H1 (cell line): ENCODE results near the gene KATNAL1. TPM values are rescaled to one million over a fixed set of nuclear protein-coding genes. Genes with fewer than 3 reads are reported as not detected.

Experiments
- CTCF ChIA-PET: fragments of 300-600 bp; sonication (Branson Sonifier 250); formaldehyde crosslinking; loops from one replicate; lab custom pipeline; 2021; ENCODE audit not compliant: partially characterized antibody; lab: Charles Lee
- POLR2A ChIA-PET: fragments of 300-600 bp; sonication (Branson Sonifier 250); formaldehyde crosslinking; loops from one replicate; lab custom pipeline; 2021; ENCODE audit warnings: inconsistent platforms; ENCODE audit not compliant: partially characterized antibody; lab: Charles Lee
- DNase-seq, 2 experiments: peaks; one replicate each; pipeline versions ENCODE4 v3.0.0 to v3.0.0-alpha.2; 2010 to 2022; ENCODE audit warnings: low spot score in 2 of 2, low read depth in 1 of 2, mixed read lengths in 1 of 2
- FAIRE-seq: peaks from 2 replicates; lab custom pipeline; 2011; peaks lifted over from hg19 to GRCh38; lab: Jason Lieb, UNC
- H2AFZ ChIP-seq: 2 replicates; pipeline ENCODE4 v1.8.1; 2012; ENCODE audit warnings: low read length, inconsistent platforms
- H2AK5ac ChIP-seq: 2 replicates; pipeline ENCODE4 v1.6.1; 2013; ENCODE audit warnings: low read depth, low read length
- H2BK120ac ChIP-seq: replicated peaks from 2 replicates; pipeline ENCODE3; 2013; ENCODE audit warnings: low read depth, low read length, inconsistent platforms
- H2BK12ac ChIP-seq: 2 replicates; pipeline ENCODE4 v1.6.1; 2013; ENCODE audit warnings: low read depth, low read length
- H2BK15ac ChIP-seq: 2 replicates; pipeline ENCODE4 v1.6.1; 2013; ENCODE audit warnings: low read length
- H2BK20ac ChIP-seq: 2 replicates; pipeline ENCODE4 v1.6.1; 2013; ENCODE audit warnings: low read length
- H2BK5ac ChIP-seq: 2 replicates; pipeline ENCODE4 v1.6.1; 2013; ENCODE audit warnings: low read depth, low read length
- H3K14ac ChIP-seq: 2 replicates; pipeline ENCODE4 v1.6.1; 2013; ENCODE audit warnings: inconsistent platforms; ENCODE audit not compliant: insufficient read length
- H3K18ac ChIP-seq: 2 replicates; pipeline ENCODE4 v1.6.1; 2013; ENCODE audit warnings: low read length; ENCODE audit errors: extremely low read depth
- H3K23ac ChIP-seq: 2 replicates; pipeline ENCODE4 v1.6.1; 2013; ENCODE audit warnings: inconsistent platforms; ENCODE audit not compliant: insufficient read length
- H3K23me2 ChIP-seq: 2 replicates; pipeline ENCODE4 v1.6.1; 2013; ENCODE audit warnings: low read depth, low read length
- H3K27ac ChIP-seq: 2 replicates; pipeline ENCODE4 v1.6.1; 2011; ENCODE audit warnings: low read depth, low read length, inconsistent platforms
- H3K27me3 ChIP-seq, 4 experiments: replicated peaks in 1 of 4; 1 replicate in 1 of 4; 2 replicates in 3 of 4; pipeline versions ENCODE4 v1.6.1 to v1.8.1; 2011 to 2013; ENCODE audit warnings: low read length in 3 of 4, mild to moderate bottlenecking in 3 of 4, inconsistent platforms in 2 of 4, mixed read lengths in 2 of 4, moderate library complexity in 1 of 4; ENCODE audit not compliant: control insufficient read depth in 3 of 4, insufficient read depth in 3 of 4; ENCODE audit errors: extremely low read depth in 1 of 4
- H3K36me3 ChIP-seq, 4 experiments: 2 replicates each; pipeline versions ENCODE4 v1.6.1 to v1.8.1; 2011 to 2013; ENCODE audit warnings: mild to moderate bottlenecking in 4 of 4, low read length in 3 of 4, moderate library complexity in 2 of 4, control low read depth in 1 of 4, inconsistent platforms in 1 of 4; ENCODE audit not compliant: insufficient read depth in 4 of 4, control insufficient read depth in 2 of 4
- H3K4ac ChIP-seq: replicated peaks from 2 replicates; pipeline ENCODE3; 2013; ENCODE audit warnings: low read length, low read depth, mixed read lengths, inconsistent platforms; ENCODE audit not compliant: insufficient read length
- H3K4me1 ChIP-seq, 4 experiments: replicated peaks in 1 of 4; 1 replicate in 1 of 4; 2 replicates in 3 of 4; pipeline versions ENCODE4 v1.6.1 to v1.8.1; 2011 to 2013; ENCODE audit warnings: low read length in 3 of 4, inconsistent platforms in 2 of 4, mixed read lengths in 1 of 4; ENCODE audit not compliant: insufficient read depth in 4 of 4, control insufficient read depth in 3 of 4
- H3K4me2 ChIP-seq, 2 experiments: 2 replicates each; pipeline versions ENCODE4 v1.6.1 to v1.8.1; 2011 to 2013; ENCODE audit warnings: low read depth in 2 of 2, low read length in 2 of 2, control low read depth in 1 of 2, inconsistent platforms in 1 of 2, mild to moderate bottlenecking in 1 of 2; ENCODE audit not compliant: insufficient read depth in 1 of 2
- H3K4me3 ChIP-seq, 4 experiments: fragments of 200-600, 300-600 bp in 1 of 4; sonication (generic), shearing (Covaris generic), sonication (Bioruptor Twin) in 1 of 4; 2 replicates each; pipeline versions ENCODE4 v1.5.1 to v1.8.1; 2011 to 2016; ENCODE audit warnings: low read length in 4 of 4, low read depth in 3 of 4, control low read depth in 2 of 4, inconsistent platforms in 2 of 4, mild to moderate bottlenecking in 2 of 4, mixed read lengths in 1 of 4, moderate library complexity in 1 of 4; ENCODE audit not compliant: insufficient read depth in 2 of 4; ENCODE audit errors: extremely low read depth in 1 of 4
- H3K56ac ChIP-seq: replicated peaks from 2 replicates; pipeline ENCODE3; 2013; ENCODE audit warnings: low read depth, mild to moderate bottlenecking, mixed read lengths, low read length, inconsistent platforms; ENCODE audit not compliant: insufficient read length
- H3K79me1 ChIP-seq: 2 replicates; pipeline ENCODE4 v1.6.1; 2013; ENCODE audit warnings: low read depth, low read length, control low read depth
- H3K79me2 ChIP-seq, 2 experiments: 2 replicates each; pipeline versions ENCODE4 v1.6.1 to v1.8.1; 2012 to 2013; ENCODE audit warnings: low read length in 2 of 2, mild to moderate bottlenecking in 2 of 2, inconsistent platforms in 1 of 2; ENCODE audit not compliant: insufficient read depth in 2 of 2, control insufficient read depth in 1 of 2
- H3K9ac ChIP-seq, 4 experiments: replicated peaks in 1 of 4; 1 replicate in 1 of 4; 2 replicates in 3 of 4; pipeline versions ENCODE4 v1.6.1 to v1.8.1; 2011 to 2013; ENCODE audit warnings: low read depth in 3 of 4, low read length in 3 of 4, control low read depth in 2 of 4, mild to moderate bottlenecking in 2 of 4, moderate library complexity in 2 of 4, inconsistent platforms in 1 of 4; ENCODE audit errors: extremely low read depth in 1 of 4
- H3K9me3 ChIP-seq, 2 experiments: 2 replicates each; pipeline versions ENCODE4 v1.6.1 to v1.8.1; 2012 to 2013; ENCODE audit warnings: mild to moderate bottlenecking in 2 of 2, moderate library complexity in 2 of 2, control low read depth in 1 of 2, inconsistent platforms in 1 of 2, low read depth in 1 of 2, low read length in 1 of 2, mixed read lengths in 1 of 2; ENCODE audit not compliant: insufficient read depth in 2 of 2
- H4K20me1 ChIP-seq, 2 experiments: replicated peaks in 1 of 2; 2 replicates each; pipeline versions ENCODE3 to v1.8.1; 2011 to 2013; ENCODE audit warnings: inconsistent platforms in 2 of 2, low read length in 2 of 2, mild to moderate bottlenecking in 1 of 2; ENCODE audit not compliant: insufficient read depth in 2 of 2, control insufficient read depth in 1 of 2
- H4K5ac ChIP-seq: 2 replicates; pipeline ENCODE4 v1.6.1; 2013; ENCODE audit warnings: low read length, low read depth, mixed read lengths, inconsistent platforms; ENCODE audit not compliant: insufficient read length
- H4K8ac ChIP-seq: 2 replicates; pipeline ENCODE4 v1.8.0; 2013; ENCODE audit warnings: mild to moderate bottlenecking, moderate library complexity, low read length, inconsistent platforms; ENCODE audit not compliant: insufficient read depth; ENCODE audit errors: extremely low read depth
- H4K91ac ChIP-seq: replicated peaks from 2 replicates; pipeline ENCODE3; 2013; ENCODE audit warnings: low read length, mixed read lengths, inconsistent platforms; ENCODE audit not compliant: insufficient read length
- CBX5 ChIP-seq: fragments of 300-800, 300-1000 bp; sonication (generic); IDR thresholded peaks from 2 replicates; pipeline ENCODE4 v1.7.1; 2016; ENCODE audit warnings: antibody characterized with exemption, low read length, low read depth
- CTBP2 ChIP-seq: IDR thresholded peaks from 2 replicates; pipeline ENCODE4 v1.7.0; 2011; ENCODE audit warnings: borderline replicate concordance, mild to moderate bottlenecking, moderate library complexity, mixed read lengths, low read length; ENCODE audit not compliant: insufficient read depth, insufficient read length
- EGR1 ChIP-seq: IDR thresholded peaks from 2 replicates; pipeline ENCODE4 v1.6.1; 2011; ENCODE audit warnings: low read depth, low read length, borderline replicate concordance
- GABPA ChIP-seq: IDR thresholded peaks from 2 replicates; pipeline ENCODE4 v1.6.1; 2011; ENCODE audit warnings: mild to moderate bottlenecking, low read length, moderate library complexity, borderline replicate concordance; ENCODE audit not compliant: insufficient read depth
- KDM5A ChIP-seq: fragments of 200-600 bp; IDR thresholded peaks from 2 replicates; pipeline ENCODE4 v1.7.1; 2012; ENCODE audit warnings: mild to moderate bottlenecking, low read length, inconsistent platforms, mixed read lengths
- RXRA ChIP-seq: IDR thresholded peaks from 2 replicates; pipeline ENCODE4 v1.6.1; 2011; ENCODE audit warnings: low read depth, mild to moderate bottlenecking, low read length, moderate library complexity; ENCODE audit not compliant: insufficient read depth
- SRF ChIP-seq: IDR thresholded peaks from 2 replicates; pipeline ENCODE4 v1.6.1; 2011; ENCODE audit warnings: mild to moderate bottlenecking, low read depth, low read length, moderate library complexity
- SUZ12 ChIP-seq: fragments of 200-600 bp; sonication (generic); IDR thresholded peaks from 2 replicates; pipeline ENCODE4 v1.6.1; 2012; ENCODE audit warnings: mild to moderate bottlenecking, inconsistent platforms, low read length, moderate library complexity, mixed read lengths
- TAF1 ChIP-seq: IDR thresholded peaks from 2 replicates; pipeline ENCODE4 v1.6.1; 2011; ENCODE audit warnings: mild to moderate bottlenecking, low read depth, low read length
- TCF12 ChIP-seq: IDR thresholded peaks from 2 replicates; pipeline ENCODE4 v1.6.1; 2011; ENCODE audit warnings: low read depth, mild to moderate bottlenecking, low read length
- TEAD4 ChIP-seq: IDR thresholded peaks from 2 replicates; pipeline ENCODE4 v1.6.1; 2012; ENCODE audit warnings: low read depth, low read length, inconsistent platforms, mixed read lengths
- YY1 ChIP-seq: IDR thresholded peaks from 2 replicates; pipeline ENCODE4 v1.6.1; 2011; ENCODE audit warnings: low read depth, mild to moderate bottlenecking, low read length
- ZNF274 ChIP-seq: IDR thresholded peaks from 2 replicates; pipeline ENCODE4 v1.7.0; 2012; ENCODE audit warnings: low read length, borderline replicate concordance; ENCODE audit errors: extremely low read depth
- WGBS, 2 experiments: shearing (Covaris generic) in 1 of 2; methylation state at CpG; one replicate each; pipeline versions ENCODE4 v1.1.6 to v1.1.7; 2013 to 2015; ENCODE audit warnings: low lambda C conversion rate in 2 of 2, mixed read lengths in 2 of 2, inconsistent platforms in 1 of 2, low coverage in 1 of 2, missing lambda C conversion rate in 1 of 2; ENCODE audit not compliant: insufficient replicate concordance in 2 of 2, insufficient coverage in 1 of 2, insufficient read length in 1 of 2; ENCODE audit errors: extremely low coverage in 1 of 2, missing lambda C conversion rate in 1 of 2; 5-methylcytosine and 5-hydroxymethylcytosine counted together
- polyA plus RNA-seq, 7 experiments: library from polyadenylated mRNA; depleted of rRNA in 3 of 7; stranded (reverse) in 5 of 7; unstranded in 2 of 7; fragments of >200 nt in 5 of 7; fragments of 200-250 nt in 2 of 7; gene quantifications; 1 replicate in 5 of 7; 2 replicates in 1 of 7; 4 replicates in 1 of 7; pipeline versions ENCODE4 v1.2.1 to v1.2.3, GENCODE V29; 2011 to 2013; ENCODE audit warnings: missing spikeins in 2 of 7, mixed read lengths in 2 of 7
- total RNA-seq: library from RNA; stranded (reverse); fragmentation: NEBNext Ultra II Directional; extraction: Animal tissue kit (Norgen Biotek cat#: 25700); gene quantifications from 2 replicates; pipeline ENCODE4 v1.2.1, GENCODE V29; 2021

Gene KATNAL1
- total and polyA plus RNA-seq, 2 of the 8 experiments (the other 6 are each of a cell fraction or from before 2014, with no cell fraction given) = 4.0 to 13.2 TPM

GRCh38 chr13:30165796-30166195, 141.6 kb downstream of the KATNAL1 start:
- H4K20me1 ChIP-seq = no peaks in the 10 kb centered on the region
- no peak overlapping the region for H2BK15ac ChIP-seq
- no peak overlapping the region for H3K4me3 ChIP-seq
- no peak for FAIRE-seq
- no peaks in the 10 kb centered on the region for H3K79me1 ChIP-seq
- no peak overlapping the region for H3K18ac ChIP-seq
- ChIA-PET POLR2A (interaction anchor here (0.5 to 1.3 kb wide), 2 partner anchors 16 to 204 kb away, joined by 3 to 4 read pairs; no protein-coding TSS in a partner anchor), CTCF (interaction anchor here (0.7 to 2.1 kb wide), 6 partner anchors 9 to 168 kb away, joined by 3 to 11 read pairs (median 4); no protein-coding TSS in a partner anchor)
- H3K4me2 ChIP-seq = no peak overlapping the region
- H3K27me3 ChIP-seq = no peaks in the 10 kb centered on the region
- H3K36me3 ChIP-seq = no peaks in the 10 kb centered on the region
- H3K23me2 ChIP-seq = no peaks in the 10 kb centered on the region
- WGBS, 2 experiments = 79% methylated on average over 11 of the region's 11 CpGs; no CpG with 5 or more reads in 1 of the 2 experiments
- no peak for DNase-seq
- no peaks in the 10 kb centered on the region for H3K9me3 ChIP-seq
- no peak overlapping the region for H3K56ac ChIP-seq
- no peak overlapping the region for H3K27ac ChIP-seq
- H2AFZ ChIP-seq = peak overlapping the region; percentile 95
- H4K91ac ChIP-seq = no peak overlapping the region
- no peak overlapping the region for H3K4ac ChIP-seq
- no peak overlapping the region for H2BK12ac ChIP-seq
- no peak overlapping the region for H4K5ac ChIP-seq
- H4K8ac ChIP-seq = no peak overlapping the region
- no peak for TF ChIP-seq TAF1
- TF ChIP-seq CTBP2 = no peak
- no peak for TF ChIP-seq TCF12
- no peak for TF ChIP-seq EGR1
- no peak for TF ChIP-seq GABPA
- no peak for TF ChIP-seq ZNF274
- TF ChIP-seq CBX5 = no peak
- no peak for TF ChIP-seq TEAD4
- TF ChIP-seq YY1 = no peak
- TF ChIP-seq SRF = no peak
- TF ChIP-seq KDM5A = no peak
- no peak for TF ChIP-seq RXRA
- no peak for TF ChIP-seq SUZ12
- TF ChIP-seq, all 59 proteins: peak for 0
- Histone ChIP-seq H3K14ac (no peak overlapping the region), H3K9ac (peak overlapping the region in 1 of 4 experiments; percentile 11; a peak in 1 of 7 replicates), H3K4me1 (peaks cover 0 to 3% (median 1%) of the 10 kb centered on the region in 4 experiments; a peak in 3 of 7 replicates), H2BK120ac (no peak overlapping the region), H3K23ac (no peak overlapping the region), H2BK5ac (no peak overlapping the region), H3K79me2 (no peaks in the 10 kb centered on the region), H2AK5ac (no peak overlapping the region), H2BK20ac (no peak overlapping the region)
